Measurements from ENCODE around the gene TYW3. TPM values are rescaled to one million over a fixed set of nuclear protein-coding genes. Genes with fewer than 3 reads are reported as not detected.

TYW3 gene
- polyA plus RNA-seq, 1 experiment: 34.4 TPM

DNA sequence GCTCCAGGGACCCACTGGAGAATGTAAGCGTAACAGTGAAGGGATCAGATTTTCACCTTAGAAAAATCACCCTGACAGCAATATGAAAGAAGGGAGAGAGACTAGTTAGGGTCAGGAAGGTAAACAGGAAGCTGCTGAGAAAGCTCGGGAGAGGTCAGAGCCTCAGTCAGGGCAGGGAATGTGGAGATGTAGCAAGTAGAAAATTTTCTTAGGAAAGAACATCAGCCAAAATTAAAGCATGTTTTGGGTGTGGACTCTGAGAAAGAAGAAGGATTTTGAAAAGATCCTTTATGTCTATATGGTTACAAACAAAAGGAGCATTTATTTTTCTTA lies 42.6 kb upstream of the TYW3 start:
- Histone ChIP-seq H3K9me3 (ENCODE audit: control insufficient read depth, insufficient read depth, low read length) (no peaks in the 10 kb centered on the region), H3K4me3 (ENCODE audit: low read depth, low read length) (no peak overlapping the region), H3K27ac (ENCODE audit: low read depth, low read length) (no peak overlapping the region), H3K27me3 (ENCODE audit: control insufficient read depth, insufficient read depth, low read length) (no peaks in the 10 kb centered on the region)
- DNase-seq (ENCODE audit: low read depth, low spot score): no peak
- ChIA-PET CTCF (interaction anchor here (0.6 to 5.1 kb wide), 25 partner anchors 9 to 851 kb away, joined by 3 to 38 read pairs (median 6); partner anchors contain the start of genes CRYZ and TYW3), POLR2A (no interaction called here)
- TF ChIP-seq CTCF (IDR thresholded peaks at IDR 0.05; ENCODE audit: low read depth, low read length): no peak

- no peaks in the 10 kb centered on the region for H3K9me3 ChIP-seq (ENCODE audit: control insufficient read depth, insufficient read depth, low read length)
- H3K4me3 ChIP-seq (ENCODE audit: low read depth, low read length): no peak overlapping the region
- H3K27ac ChIP-seq (ENCODE audit: low read depth, low read length): no peak overlapping the region
- DNase-seq (ENCODE audit: low read depth, low spot score): no peak
- H3K27me3 ChIP-seq (ENCODE audit: control insufficient read depth, insufficient read depth, low read length): no peaks in the 10 kb centered on the region
- CTCF ChIA-PET: interaction anchor here (0.6 to 5.1 kb wide), 19 partner anchors 8 to 851 kb away, joined by 3 to 38 read pairs (median 7); partner anchors contain the start of genes CRYZ and TYW3
- TF ChIP-seq CTCF (IDR thresholded peaks at IDR 0.05; ENCODE audit: low read depth, low read length): no peak
- POLR2A ChIA-PET: no interaction called here
Measured at GRCh38 chr1:74690909-74691308, 42.0 kb upstream of the TYW3 start.

DNA sequence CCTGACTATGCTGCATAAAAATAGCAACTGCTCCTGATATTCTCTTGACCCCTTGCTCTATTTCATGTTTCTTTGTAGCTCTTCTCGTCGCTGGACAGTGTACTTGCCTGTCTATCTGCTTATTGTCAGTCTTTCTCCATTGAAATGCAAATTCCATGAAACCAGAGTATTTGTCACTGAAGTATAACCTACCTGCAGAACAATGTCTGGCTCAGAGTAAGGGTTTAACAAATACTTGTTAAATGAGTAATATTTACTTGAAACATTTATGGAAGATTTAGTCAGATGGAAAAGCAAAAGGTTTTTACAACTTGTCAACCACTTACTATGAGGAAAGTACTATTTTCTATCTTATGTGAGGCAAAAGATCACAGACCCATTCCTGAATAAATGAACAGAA lies 39.5 kb upstream of the TYW3 start:
- H3K9me3 ChIP-seq (ENCODE audit: control insufficient read depth, insufficient read depth, low read length): no peaks in the 10 kb centered on the region
- DNase-seq (ENCODE audit: low read depth, low spot score): no peak
- no peak overlapping the region for H3K27ac ChIP-seq (ENCODE audit: low read depth, low read length)
- ChIA-PET POLR2A (no interaction called here), CTCF (no interaction called here)
- H3K4me3 ChIP-seq (ENCODE audit: low read depth, low read length): no peak overlapping the region
- TF ChIP-seq CTCF (IDR thresholded peaks at IDR 0.05; ENCODE audit: low read depth, low read length): no peak
- H3K27me3 ChIP-seq (ENCODE audit: control insufficient read depth, insufficient read depth, low read length): no peaks in the 10 kb centered on the region

- H3K9me3 ChIP-seq (ENCODE audit: control insufficient read depth, insufficient read depth, low read length): no peaks in the 10 kb centered on the region
- H3K4me3 ChIP-seq (ENCODE audit: low read depth, low read length): no peak overlapping the region
- no peak overlapping the region for H3K27ac ChIP-seq (ENCODE audit: low read depth, low read length)
- DNase-seq (ENCODE audit: low read depth, low spot score): no peak
- ChIA-PET POLR2A (no interaction called here), CTCF (no interaction called here)
- H3K27me3 ChIP-seq (ENCODE audit: control insufficient read depth, insufficient read depth, low read length): no peaks in the 10 kb centered on the region
- TF ChIP-seq CTCF (IDR thresholded peaks at IDR 0.05; ENCODE audit: low read depth, low read length): no peak
Measured at GRCh38 chr1:74697832-74698231, 35.1 kb upstream of the TYW3 start.

- ChIA-PET CTCF (interaction anchor here (1.0 to 1.3 kb wide), 2 partner anchors 9 to 10 kb away, joined by 4 to 7 read pairs; no protein-coding TSS in a partner anchor), POLR2A (no interaction called here)
- TF ChIP-seq CTCF (IDR thresholded peaks at IDR 0.05; ENCODE audit: low read depth, low read length): no peak
- Histone ChIP-seq H3K9me3 (ENCODE audit: control insufficient read depth, insufficient read depth, low read length) (no peaks in the 10 kb centered on the region), H3K4me3 (ENCODE audit: low read depth, low read length) (no peak overlapping the region), H3K27me3 (ENCODE audit: control insufficient read depth, insufficient read depth, low read length) (no peaks in the 10 kb centered on the region), H3K27ac (ENCODE audit: low read depth, low read length) (no peak overlapping the region)
- DNase-seq (ENCODE audit: low read depth, low spot score): no peak
Measured at GRCh38 chr1:74699331-74699730, 33.6 kb upstream of the TYW3 start.
